Right lobe of liver (tissue), 4 donors: Measurements from ENCODE around the gene FURIN.

Source experiments
- POLR2A ChIP-seq: fragments of 450-650 bp; IDR thresholded peaks from one replicate; pipeline ENCODE4 v1.6.1; 2017; ENCODE audit warnings: antibody characterized with exemption, mild to moderate bottlenecking
- TF ChIP-seq, protein P1 (sequence below), 4 donors: fragments of 200-600 bp in 3 of 4; fragments of 450-650 bp in 1 of 4; IDR thresholded peaks; one replicate each; pipeline versions ENCODE4 v1.5.1 to v1.8.0; 2016 to 2022; ENCODE audit warnings: antibody characterized with exemption in 4 of 4, mild to moderate bottlenecking in 2 of 4
- donor health status: DM: no; HTN: no; CAD: no.
- donor health status: DM: no; HTN: no; CAD: no.
- donor health status: DM: no; HTN: yes; CAD: no.

DNA sequence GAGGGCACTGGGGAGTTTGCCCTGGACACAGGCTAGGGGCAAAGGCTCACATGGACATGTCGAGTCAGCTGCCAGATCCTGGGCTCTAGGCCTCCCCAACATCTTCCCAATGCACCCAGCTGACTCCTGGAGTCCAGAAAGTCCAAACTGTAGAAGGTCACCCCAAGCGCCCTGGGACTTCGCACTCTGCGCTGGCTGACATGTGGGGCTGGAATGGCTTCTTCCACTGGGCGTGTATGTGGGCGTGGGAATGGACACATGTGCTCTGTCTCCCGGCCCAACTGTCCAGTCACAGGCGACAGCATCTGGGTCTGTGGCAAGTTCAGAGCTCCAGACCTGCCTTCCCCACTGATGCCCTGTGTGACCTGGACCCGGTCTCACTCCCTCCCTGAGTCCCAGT, 13.2 kb upstream of the FURIN start:
- TF ChIP-seq, protein P1, sequence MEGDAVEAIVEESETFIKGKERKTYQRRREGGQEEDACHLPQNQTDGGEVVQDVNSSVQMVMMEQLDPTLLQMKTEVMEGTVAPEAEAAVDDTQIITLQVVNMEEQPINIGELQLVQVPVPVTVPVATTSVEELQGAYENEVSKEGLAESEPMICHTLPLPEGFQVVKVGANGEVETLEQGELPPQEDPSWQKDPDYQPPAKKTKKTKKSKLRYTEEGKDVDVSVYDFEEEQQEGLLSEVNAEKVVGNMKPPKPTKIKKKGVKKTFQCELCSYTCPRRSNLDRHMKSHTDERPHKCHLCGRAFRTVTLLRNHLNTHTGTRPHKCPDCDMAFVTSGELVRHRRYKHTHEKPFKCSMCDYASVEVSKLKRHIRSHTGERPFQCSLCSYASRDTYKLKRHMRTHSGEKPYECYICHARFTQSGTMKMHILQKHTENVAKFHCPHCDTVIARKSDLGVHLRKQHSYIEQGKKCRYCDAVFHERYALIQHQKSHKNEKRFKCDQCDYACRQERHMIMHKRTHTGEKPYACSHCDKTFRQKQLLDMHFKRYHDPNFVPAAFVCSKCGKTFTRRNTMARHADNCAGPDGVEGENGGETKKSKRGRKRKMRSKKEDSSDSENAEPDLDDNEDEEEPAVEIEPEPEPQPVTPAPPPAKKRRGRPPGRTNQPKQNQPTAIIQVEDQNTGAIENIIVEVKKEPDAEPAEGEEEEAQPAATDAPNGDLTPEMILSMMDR (IDR thresholded peaks at IDR 0.05): no peak
- no peak for TF ChIP-seq POLR2A
